ENCODE measurements around the gene MTNR1A. TPM values are rescaled to one million over a fixed set of nuclear protein-coding genes. Genes with fewer than 3 reads are reported as not detected.

Gene MTNR1A
- total RNA-seq, 2 donors from 2014 or later: 1.3 TPM; not detected in 1

- DNase-seq (ENCODE audit: low spot score): no peak
- TF ChIP-seq POLR2A (IDR thresholded peaks at IDR 0.05) (no peak), POLR2AphosphoS5 (IDR thresholded peaks at IDR 0.05) (no peak), CTCF (IDR thresholded peaks at IDR 0.05) (no peak)
- no peaks in the 10 kb centered on the region for H3K27me3 ChIP-seq (replicated peaks; ENCODE audit: insufficient read depth)
- no peaks in the 10 kb centered on the region for H3K36me3 ChIP-seq
- H3K4me3 ChIP-seq: no peak overlapping the region
- no peaks in the 10 kb centered on the region for H3K9me3 ChIP-seq
- intact Hi-C loops (cut with DNase I): no loop called here
- no peaks in the 10 kb centered on the region for H3K4me1 ChIP-seq (replicated peaks)
- WGBS: 22% methylated on average over 23 of the region's 23 CpGs
- H3K27ac ChIP-seq: no peak overlapping the region
Measured at GRCh38 chr4:186570193-186570996, 15.0 kb upstream of the MTNR1A start.

GRCh38 chr4:186569533-186570192, 14.3 kb upstream of the MTNR1A start:
- no peak for DNase-seq (ENCODE audit: low spot score)
- H3K9me3 ChIP-seq: no peaks in the 10 kb centered on the region
- no peaks in the 10 kb centered on the region for H3K27me3 ChIP-seq (replicated peaks; ENCODE audit: insufficient read depth)
- H3K4me1 ChIP-seq (replicated peaks): no peaks in the 10 kb centered on the region
- WGBS: 56% methylated on average over 10 of the region's 10 CpGs
- H3K4me3 ChIP-seq: no peak overlapping the region
- H3K27ac ChIP-seq: no peak overlapping the region
- H3K36me3 ChIP-seq: no peaks in the 10 kb centered on the region
- no peak for TF ChIP-seq CTCF (IDR thresholded peaks at IDR 0.05)
- TF ChIP-seq POLR2A (IDR thresholded peaks at IDR 0.05): no peak
- no peak for TF ChIP-seq POLR2AphosphoS5 (IDR thresholded peaks at IDR 0.05)
- intact Hi-C loops (cut with DNase I): no loop called here

- Histone ChIP-seq H3K9me3 (no peaks in the 10 kb centered on the region), H3K4me1 (replicated peaks) (no peaks in the 10 kb centered on the region), H3K27ac (no peak overlapping the region), H3K36me3 (no peaks in the 10 kb centered on the region), H3K27me3 (replicated peaks; ENCODE audit: insufficient read depth) (no peaks in the 10 kb centered on the region), H3K4me3 (no peak overlapping the region)
- no peak for DNase-seq (ENCODE audit: low spot score)
- WGBS: 73% methylated on average over 7 of the region's 7 CpGs
- no peak for TF ChIP-seq CTCF (IDR thresholded peaks at IDR 0.05)
- TF ChIP-seq POLR2A (IDR thresholded peaks at IDR 0.05): no peak
- no peak for TF ChIP-seq POLR2AphosphoS5 (IDR thresholded peaks at IDR 0.05)
- intact Hi-C loops (cut with DNase I): no loop called here
Measured at GRCh38 chr4:186566068-186566467, 10.7 kb upstream of the MTNR1A start.

GRCh38 chr4:186563761-186564160, 8.4 kb upstream of the MTNR1A start:
- WGBS: 71% methylated on average over 11 of the region's 11 CpGs
- Histone ChIP-seq H3K27ac (no peak overlapping the region), H3K27me3 (replicated peaks; ENCODE audit: insufficient read depth) (no peaks in the 10 kb centered on the region), H3K9me3 (no peaks in the 10 kb centered on the region), H3K36me3 (no peaks in the 10 kb centered on the region), H3K4me1 (replicated peaks) (no peaks in the 10 kb centered on the region), H3K4me3 (no peak overlapping the region)
- no peak for DNase-seq (ENCODE audit: low spot score)
- intact Hi-C loops (cut with DNase I): no loop called here
- TF ChIP-seq POLR2AphosphoS5 (IDR thresholded peaks at IDR 0.05) (no peak), CTCF (IDR thresholded peaks at IDR 0.05) (no peak)

GRCh38 chr4:186561748-186562147, 6.4 kb upstream of the MTNR1A start:
- H3K27me3 ChIP-seq (replicated peaks; ENCODE audit: insufficient read depth): no peaks in the 10 kb centered on the region
- TF ChIP-seq POLR2A (IDR thresholded peaks at IDR 0.05) (no peak), POLR2AphosphoS5 (IDR thresholded peaks at IDR 0.05) (no peak), CTCF (IDR thresholded peaks at IDR 0.05) (no peak)
- WGBS: 84% methylated on average over 1 of the region's 1 CpG
- H3K4me1 ChIP-seq (replicated peaks): no peaks in the 10 kb centered on the region
- no peaks in the 10 kb centered on the region for H3K36me3 ChIP-seq
- H3K9me3 ChIP-seq: no peaks in the 10 kb centered on the region
- DNase-seq (ENCODE audit: low spot score): no peak
- H3K4me3 ChIP-seq: no peak overlapping the region
- intact Hi-C loops (cut with DNase I): no loop called here
- no peak overlapping the region for H3K27ac ChIP-seq

Data from prostate gland (tissue), 2 donors.